K562 (cell line): ENCODE results near the gene PIAS3. TPM values are rescaled to one million over a fixed set of nuclear protein-coding genes. Genes with fewer than 3 reads are reported as not detected.

ENCODE experiments used
- FOXK1 ChIP-seq: sonication (generic); formaldehyde crosslinking; IDR thresholded peaks from 2 replicates; pipeline ENCODE4 v1.8.0; 2022; ENCODE audit warnings: missing genetic modification reagents, mild to moderate bottlenecking, borderline replicate concordance
- HDGF ChIP-seq: fragments of 450-650 bp; IDR thresholded peaks from 2 replicates; pipeline ENCODE4 v1.6.1; 2016
- MAZ ChIP-seq, 2 experiments: fragments of 450-650 bp in 1 of 2; sonication (generic) in 1 of 2; formaldehyde crosslinking; IDR thresholded peaks in 1 of 2; conservative IDR thresholded peaks in 1 of 2; 2 replicates each; pipeline versions ENCODE4 v1.4.0 to v1.5.0; 2020; ENCODE audit warnings: mild to moderate bottlenecking in 1 of 2, missing genetic modification reagents in 1 of 2
- NRF1 ChIP-seq, 2 experiments: fragments of 450-650 bp; IDR thresholded peaks in 1 of 2; conservative IDR thresholded peaks in 1 of 2; 2 replicates each; pipeline ENCODE4 v1.6.1; 2014; ENCODE audit warnings: mild to moderate bottlenecking in 2 of 2
- PHF8 ChIP-seq: fragments of 200-600 bp; sonication (generic); IDR thresholded peaks from 2 replicates; pipeline ENCODE4 v1.6.1; 2012; ENCODE audit warnings: mixed run types, mild to moderate bottlenecking, inconsistent platforms, low read length, moderate library complexity, borderline replicate concordance
- POLR2AphosphoS5 ChIP-seq: IDR thresholded peaks from 2 replicates; pipeline ENCODE4 v1.6.1; 2011; ENCODE audit warnings: mild to moderate bottlenecking, low read depth, low read length, moderate library complexity; ENCODE audit not compliant: control insufficient read depth, insufficient read depth
- POLR2G ChIP-seq: fragments of 200-400 bp; formaldehyde crosslinking; IDR thresholded peaks from 2 replicates; pipeline ENCODE4 v1.6.1; 2017; ENCODE audit warnings: low read depth, mild to moderate bottlenecking, antibody characterized with exemption, low read length, moderate library complexity
- SNIP1 ChIP-seq: fragments of 450-650 bp; IDR thresholded peaks from 2 replicates; pipeline ENCODE4 v1.7.1; 2017; ENCODE audit warnings: low read depth, mild to moderate bottlenecking
- polyA plus RNA-seq, 8 experiments: library from polyadenylated mRNA; depleted of rRNA in 4 of 8; stranded (reverse) in 5 of 8; unstranded in 3 of 8; fragments of >200 nt; fragmentation: Nextera tagmentation in 2 of 8; fragmentation: Illumina TruSeq in 1 of 8; extraction: Ambion mirVana in 2 of 8; extraction: Trizol in 1 of 8; gene quantifications; 2 replicates each; pipeline versions ENCODE4 v1.2.1 to v1.2.3, GENCODE V29; 2011 to 2014; ENCODE audit warnings: inconsistent platforms in 1 of 8, missing spikeins in 1 of 8
- total RNA-seq, 7 experiments: library from RNA; depleted of rRNA in 6 of 7; stranded (reverse); fragments of >200 nt in 6 of 7; fragmentation: Illumina TruSeq in 2 of 7; extraction: Trizol in 2 of 7; gene quantifications; 2 replicates each; pipeline versions ENCODE4 v1.2.1 to v1.2.3, GENCODE V29; 2011 to 2021; ENCODE audit warnings: low replicate concordance in 1 of 7
- TF ChIP-seq, protein P1 (sequence below): sonication (generic); formaldehyde crosslinking; IDR thresholded peaks from 2 replicates; pipeline ENCODE4 v1.8.0; 2022; ENCODE audit warnings: mild to moderate bottlenecking, missing genetic modification reagents
- TF ChIP-seq, protein P2 (sequence below): sonication (generic); formaldehyde crosslinking; IDR thresholded peaks from 2 replicates; pipeline ENCODE4 v1.8.0; 2022; ENCODE audit warnings: missing genetic modification reagents, mild to moderate bottlenecking, moderate library complexity, borderline replicate concordance
- TF ChIP-seq, protein P3 (sequence below): fragments of 200-800 bp; sonication (Bioruptor generic); IDR thresholded peaks from 2 replicates; pipeline ENCODE4 v1.6.1; 2017; ENCODE audit warnings: missing genetic modification characterization, missing compliant biosample characterization

Gene PIAS3
- total and polyA plus RNA-seq, 9 of the 15 experiments (the other 6 are each of a cell fraction or from before 2014, with no cell fraction given) = 1.1 to 25.6 (median 7.9) TPM

DNA sequence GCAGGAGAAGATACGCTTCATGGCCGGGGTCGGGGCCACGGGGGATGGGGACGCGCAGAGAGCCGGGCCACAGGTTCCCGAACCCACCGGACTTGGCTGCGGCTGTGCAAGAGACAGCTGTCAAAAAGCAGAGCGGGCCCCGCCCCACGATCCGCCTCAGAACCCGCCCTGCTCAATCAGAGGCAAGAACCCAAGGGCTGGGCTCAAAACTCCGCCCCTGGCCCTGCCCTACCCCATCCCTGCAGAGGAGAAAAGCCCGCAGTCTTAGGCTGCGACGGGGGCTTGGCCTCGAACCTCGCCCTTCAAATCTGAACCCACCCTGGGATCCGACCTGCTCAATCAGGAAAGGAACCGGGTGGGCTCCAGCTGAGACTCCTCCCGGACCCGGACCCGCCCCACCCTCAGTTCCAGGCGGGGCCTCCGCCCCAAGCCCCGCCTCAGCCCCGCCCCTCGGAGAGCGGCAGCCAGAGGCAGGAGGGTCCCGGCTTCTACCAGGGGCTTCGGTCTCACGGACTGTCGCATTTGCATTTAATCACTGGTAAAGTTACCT is 26.9 kb upstream of the PIAS3 start, which contains the start of gene ANKRD35 (continued):
- TF ChIP-seq, protein P1, sequence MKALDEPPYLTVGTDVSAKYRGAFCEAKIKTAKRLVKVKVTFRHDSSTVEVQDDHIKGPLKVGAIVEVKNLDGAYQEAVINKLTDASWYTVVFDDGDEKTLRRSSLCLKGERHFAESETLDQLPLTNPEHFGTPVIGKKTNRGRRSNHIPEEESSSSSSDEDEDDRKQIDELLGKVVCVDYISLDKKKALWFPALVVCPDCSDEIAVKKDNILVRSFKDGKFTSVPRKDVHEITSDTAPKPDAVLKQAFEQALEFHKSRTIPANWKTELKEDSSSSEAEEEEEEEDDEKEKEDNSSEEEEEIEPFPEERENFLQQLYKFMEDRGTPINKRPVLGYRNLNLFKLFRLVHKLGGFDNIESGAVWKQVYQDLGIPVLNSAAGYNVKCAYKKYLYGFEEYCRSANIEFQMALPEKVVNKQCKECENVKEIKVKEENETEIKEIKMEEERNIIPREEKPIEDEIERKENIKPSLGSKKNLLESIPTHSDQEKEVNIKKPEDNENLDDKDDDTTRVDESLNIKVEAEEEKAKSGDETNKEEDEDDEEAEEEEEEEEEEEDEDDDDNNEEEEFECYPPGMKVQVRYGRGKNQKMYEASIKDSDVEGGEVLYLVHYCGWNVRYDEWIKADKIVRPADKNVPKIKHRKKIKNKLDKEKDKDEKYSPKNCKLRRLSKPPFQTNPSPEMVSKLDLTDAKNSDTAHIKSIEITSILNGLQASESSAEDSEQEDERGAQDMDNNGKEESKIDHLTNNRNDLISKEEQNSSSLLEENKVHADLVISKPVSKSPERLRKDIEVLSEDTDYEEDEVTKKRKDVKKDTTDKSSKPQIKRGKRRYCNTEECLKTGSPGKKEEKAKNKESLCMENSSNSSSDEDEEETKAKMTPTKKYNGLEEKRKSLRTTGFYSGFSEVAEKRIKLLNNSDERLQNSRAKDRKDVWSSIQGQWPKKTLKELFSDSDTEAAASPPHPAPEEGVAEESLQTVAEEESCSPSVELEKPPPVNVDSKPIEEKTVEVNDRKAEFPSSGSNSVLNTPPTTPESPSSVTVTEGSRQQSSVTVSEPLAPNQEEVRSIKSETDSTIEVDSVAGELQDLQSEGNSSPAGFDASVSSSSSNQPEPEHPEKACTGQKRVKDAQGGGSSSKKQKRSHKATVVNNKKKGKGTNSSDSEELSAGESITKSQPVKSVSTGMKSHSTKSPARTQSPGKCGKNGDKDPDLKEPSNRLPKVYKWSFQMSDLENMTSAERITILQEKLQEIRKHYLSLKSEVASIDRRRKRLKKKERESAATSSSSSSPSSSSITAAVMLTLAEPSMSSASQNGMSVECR (CRISPR knock-in tag) = 0 out of 2 replicates have a peak, but pooled peaks have one; percentile 41
- peak; percentile 67 to 71; a peak in 3 of 4 replicates for TF ChIP-seq MAZ (CRISPR knock-in tag; conservative IDR thresholded peaks at IDR 0.05 in 1 of 2, IDR thresholded peaks at IDR 0.05 in 1 of 2)
- no peak for TF ChIP-seq SNIP1
- TF ChIP-seq POLR2AphosphoS5 = no peak
- peak; percentile 10; the same call in 1 of the 2 replicates for TF ChIP-seq PHF8
- TF ChIP-seq, protein P2, sequence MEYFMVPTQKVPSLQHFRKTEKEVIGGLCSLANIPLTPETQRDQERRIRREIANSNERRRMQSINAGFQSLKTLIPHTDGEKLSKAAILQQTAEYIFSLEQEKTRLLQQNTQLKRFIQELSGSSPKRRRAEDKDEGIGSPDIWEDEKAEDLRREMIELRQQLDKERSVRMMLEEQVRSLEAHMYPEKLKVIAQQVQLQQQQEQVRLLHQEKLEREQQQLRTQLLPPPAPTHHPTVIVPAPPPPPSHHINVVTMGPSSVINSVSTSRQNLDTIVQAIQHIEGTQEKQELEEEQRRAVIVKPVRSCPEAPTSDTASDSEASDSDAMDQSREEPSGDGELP = peak; percentile 83
- TF ChIP-seq, protein P3, sequence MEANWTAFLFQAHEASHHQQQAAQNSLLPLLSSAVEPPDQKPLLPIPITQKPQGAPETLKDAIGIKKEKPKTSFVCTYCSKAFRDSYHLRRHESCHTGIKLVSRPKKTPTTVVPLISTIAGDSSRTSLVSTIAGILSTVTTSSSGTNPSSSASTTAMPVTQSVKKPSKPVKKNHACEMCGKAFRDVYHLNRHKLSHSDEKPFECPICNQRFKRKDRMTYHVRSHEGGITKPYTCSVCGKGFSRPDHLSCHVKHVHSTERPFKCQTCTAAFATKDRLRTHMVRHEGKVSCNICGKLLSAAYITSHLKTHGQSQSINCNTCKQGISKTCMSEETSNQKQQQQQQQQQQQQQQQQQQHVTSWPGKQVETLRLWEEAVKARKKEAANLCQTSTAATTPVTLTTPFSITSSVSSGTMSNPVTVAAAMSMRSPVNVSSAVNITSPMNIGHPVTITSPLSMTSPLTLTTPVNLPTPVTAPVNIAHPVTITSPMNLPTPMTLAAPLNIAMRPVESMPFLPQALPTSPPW = peak; percentile 71
- TF ChIP-seq FOXK1 (CRISPR knock-in tag) = no peak
- TF ChIP-seq HDGF = no peak
- peak; percentile 74 to 79 for TF ChIP-seq NRF1 (conservative IDR thresholded peaks at IDR 0.05 in 1 of 2, IDR thresholded peaks at IDR 0.05 in 1 of 2)
- no peak for TF ChIP-seq POLR2G
